PFSK-1 (cell line): Measurements from ENCODE around the gene LRRC32. TPM values are rescaled to one million over a fixed set of nuclear protein-coding genes. Genes with fewer than 3 reads are reported as not detected.

ENCODE experiments used
- FOXP2 ChIP-seq: optimal IDR thresholded peaks from 2 replicates; pipeline ENCODE3; 2011; ENCODE audit warnings: borderline replicate concordance, control low read depth, inconsistent platforms; ENCODE audit not compliant: insufficient read depth; ENCODE audit errors: extremely low read length, extremely low read depth
- POLR2AphosphoS5 ChIP-seq: IDR thresholded peaks from 2 replicates; pipeline ENCODE4 v1.6.1; 2012; ENCODE audit warnings: low read depth, mild to moderate bottlenecking, control low read depth, low read length, moderate library complexity
- SIN3A ChIP-seq: IDR thresholded peaks from 2 replicates; pipeline ENCODE4 v1.6.1; 2012; ENCODE audit warnings: mild to moderate bottlenecking, low read length, moderate library complexity, borderline replicate concordance; ENCODE audit not compliant: insufficient read depth
- TAF1 ChIP-seq: IDR thresholded peaks from 2 replicates; pipeline ENCODE4 v1.6.1; 2012; ENCODE audit warnings: low read length, control low read depth, borderline replicate concordance; ENCODE audit not compliant: insufficient read depth
- polyA plus RNA-seq: library from polyadenylated mRNA; unstranded; fragments of >200 nt; gene quantifications from one replicate; pipeline ENCODE4 v1.2.1, GENCODE V29; 2012; ENCODE audit warnings: low read depth, missing spikeins; ENCODE audit not compliant: insufficient read length
- TF ChIP-seq, protein P1 (sequence below), 2 experiments: IDR thresholded peaks; 2 replicates each; pipeline versions ENCODE4 v1.6.1 to v1.8.0; 2011 to 2012; ENCODE audit warnings: low read depth in 2 of 2, low read length in 2 of 2, control low read depth in 1 of 2, inconsistent platforms in 1 of 2, mild to moderate bottlenecking in 1 of 2, moderate library complexity in 1 of 2; ENCODE audit not compliant: insufficient read depth in 1 of 2

The LRRC32 gene, protein sequence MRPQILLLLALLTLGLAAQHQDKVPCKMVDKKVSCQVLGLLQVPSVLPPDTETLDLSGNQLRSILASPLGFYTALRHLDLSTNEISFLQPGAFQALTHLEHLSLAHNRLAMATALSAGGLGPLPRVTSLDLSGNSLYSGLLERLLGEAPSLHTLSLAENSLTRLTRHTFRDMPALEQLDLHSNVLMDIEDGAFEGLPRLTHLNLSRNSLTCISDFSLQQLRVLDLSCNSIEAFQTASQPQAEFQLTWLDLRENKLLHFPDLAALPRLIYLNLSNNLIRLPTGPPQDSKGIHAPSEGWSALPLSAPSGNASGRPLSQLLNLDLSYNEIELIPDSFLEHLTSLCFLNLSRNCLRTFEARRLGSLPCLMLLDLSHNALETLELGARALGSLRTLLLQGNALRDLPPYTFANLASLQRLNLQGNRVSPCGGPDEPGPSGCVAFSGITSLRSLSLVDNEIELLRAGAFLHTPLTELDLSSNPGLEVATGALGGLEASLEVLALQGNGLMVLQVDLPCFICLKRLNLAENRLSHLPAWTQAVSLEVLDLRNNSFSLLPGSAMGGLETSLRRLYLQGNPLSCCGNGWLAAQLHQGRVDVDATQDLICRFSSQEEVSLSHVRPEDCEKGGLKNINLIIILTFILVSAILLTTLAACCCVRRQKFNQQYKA
- polyA plus RNA-seq, result not detected

DNA sequence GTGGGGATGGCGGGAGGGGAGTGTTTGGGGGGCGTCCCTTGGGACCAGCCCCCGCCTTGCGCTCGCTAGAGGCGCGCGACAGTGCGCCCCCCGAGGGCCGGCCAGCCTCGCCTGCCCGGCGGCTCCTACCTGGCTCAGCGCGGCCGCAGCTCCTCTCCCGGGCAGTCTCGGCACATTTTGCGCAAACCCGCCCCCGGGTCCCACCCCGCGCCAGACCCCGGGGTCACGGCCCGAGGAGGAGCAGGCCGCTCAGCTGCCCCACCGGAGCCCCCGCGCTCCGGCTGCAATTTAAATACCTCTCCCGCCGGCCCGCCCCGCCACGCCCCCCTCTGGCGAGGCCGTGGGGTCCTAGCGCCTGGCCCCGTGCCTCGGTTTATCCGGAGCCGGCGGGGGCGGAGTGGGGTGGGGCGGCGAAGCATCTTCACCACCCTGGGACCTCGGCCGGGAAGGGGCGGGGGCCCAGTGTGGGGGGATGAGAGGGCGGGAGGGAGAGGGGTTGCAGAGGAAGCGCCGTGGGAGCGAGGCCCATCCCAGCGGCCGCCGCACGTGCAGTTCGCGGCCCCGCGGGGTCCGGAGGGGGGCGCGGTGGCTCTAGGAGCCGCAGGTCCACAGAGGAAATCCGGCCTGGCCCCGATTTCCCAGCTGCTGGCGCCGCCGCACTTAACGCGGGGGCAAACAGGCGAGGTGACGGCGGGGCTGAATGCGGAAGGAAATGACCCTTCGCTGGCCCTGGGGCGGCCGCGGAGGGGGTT is at the start of gene LRRC32:
Gene LRRC32, minus strand, starts transcription at position 263 of the 752 bp plus-strand sequence. CDS start 4,793 bp downstream, outside the sequence.
- TF ChIP-seq POLR2AphosphoS5 (no peak), TAF1 (no peak), FOXP2 (no peak)

DNA sequence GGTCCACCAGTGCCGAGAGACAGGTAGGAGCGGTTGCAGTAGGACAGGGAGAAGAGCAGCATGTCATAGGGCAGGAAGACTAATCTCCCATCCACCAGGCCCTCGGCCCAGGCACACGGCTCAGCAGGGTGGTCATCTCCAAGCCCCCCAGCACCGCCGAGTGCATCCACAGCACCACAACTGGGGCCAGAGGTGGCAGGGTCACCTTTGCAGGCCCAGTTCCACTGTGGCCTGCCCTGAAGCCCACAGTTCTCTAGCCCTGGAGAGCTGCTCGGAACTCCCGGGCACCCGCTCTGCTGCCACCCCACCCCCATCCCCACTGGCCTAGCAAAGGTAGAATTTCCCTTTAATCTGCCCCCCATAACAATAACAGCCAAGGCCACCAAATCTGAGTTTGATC is 49.1 kb upstream of the LRRC32 start:
- no peak for TF ChIP-seq TAF1
- TF ChIP-seq POLR2AphosphoS5, result no peak
- TF ChIP-seq FOXP2, result no peak
- TF ChIP-seq SIN3A, result no peak
- TF ChIP-seq, protein P1, sequence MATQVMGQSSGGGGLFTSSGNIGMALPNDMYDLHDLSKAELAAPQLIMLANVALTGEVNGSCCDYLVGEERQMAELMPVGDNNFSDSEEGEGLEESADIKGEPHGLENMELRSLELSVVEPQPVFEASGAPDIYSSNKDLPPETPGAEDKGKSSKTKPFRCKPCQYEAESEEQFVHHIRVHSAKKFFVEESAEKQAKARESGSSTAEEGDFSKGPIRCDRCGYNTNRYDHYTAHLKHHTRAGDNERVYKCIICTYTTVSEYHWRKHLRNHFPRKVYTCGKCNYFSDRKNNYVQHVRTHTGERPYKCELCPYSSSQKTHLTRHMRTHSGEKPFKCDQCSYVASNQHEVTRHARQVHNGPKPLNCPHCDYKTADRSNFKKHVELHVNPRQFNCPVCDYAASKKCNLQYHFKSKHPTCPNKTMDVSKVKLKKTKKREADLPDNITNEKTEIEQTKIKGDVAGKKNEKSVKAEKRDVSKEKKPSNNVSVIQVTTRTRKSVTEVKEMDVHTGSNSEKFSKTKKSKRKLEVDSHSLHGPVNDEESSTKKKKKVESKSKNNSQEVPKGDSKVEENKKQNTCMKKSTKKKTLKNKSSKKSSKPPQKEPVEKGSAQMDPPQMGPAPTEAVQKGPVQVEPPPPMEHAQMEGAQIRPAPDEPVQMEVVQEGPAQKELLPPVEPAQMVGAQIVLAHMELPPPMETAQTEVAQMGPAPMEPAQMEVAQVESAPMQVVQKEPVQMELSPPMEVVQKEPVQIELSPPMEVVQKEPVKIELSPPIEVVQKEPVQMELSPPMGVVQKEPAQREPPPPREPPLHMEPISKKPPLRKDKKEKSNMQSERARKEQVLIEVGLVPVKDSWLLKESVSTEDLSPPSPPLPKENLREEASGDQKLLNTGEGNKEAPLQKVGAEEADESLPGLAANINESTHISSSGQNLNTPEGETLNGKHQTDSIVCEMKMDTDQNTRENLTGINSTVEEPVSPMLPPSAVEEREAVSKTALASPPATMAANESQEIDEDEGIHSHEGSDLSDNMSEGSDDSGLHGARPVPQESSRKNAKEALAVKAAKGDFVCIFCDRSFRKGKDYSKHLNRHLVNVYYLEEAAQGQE (IDR thresholded peaks at IDR 0.05; ENCODE audit: insufficient read depth in 1 of 2, low read depth in 2 of 2, low read length in 2 of 2), result no peak

DNA sequence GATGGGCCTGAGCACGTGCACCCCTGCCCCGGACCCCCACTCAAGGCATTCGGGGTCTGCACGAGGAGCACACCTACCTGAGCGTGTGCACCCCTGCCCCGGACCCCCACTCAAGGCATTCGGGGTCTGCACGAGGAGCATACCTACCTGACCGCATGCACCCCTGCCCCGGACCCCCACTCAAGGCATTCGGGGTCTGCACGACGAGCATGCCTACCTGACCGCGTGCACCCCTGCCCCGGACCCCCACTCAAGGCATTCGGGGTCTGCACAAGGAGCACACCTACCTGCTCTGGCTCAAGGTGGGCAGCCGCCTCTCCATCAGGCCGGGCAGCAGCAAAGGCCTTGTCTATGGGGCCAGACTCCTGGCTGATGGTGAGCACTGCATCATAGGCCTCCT is 48.7 kb upstream of the LRRC32 start:
- TF ChIP-seq TAF1, result no peak

DNA sequence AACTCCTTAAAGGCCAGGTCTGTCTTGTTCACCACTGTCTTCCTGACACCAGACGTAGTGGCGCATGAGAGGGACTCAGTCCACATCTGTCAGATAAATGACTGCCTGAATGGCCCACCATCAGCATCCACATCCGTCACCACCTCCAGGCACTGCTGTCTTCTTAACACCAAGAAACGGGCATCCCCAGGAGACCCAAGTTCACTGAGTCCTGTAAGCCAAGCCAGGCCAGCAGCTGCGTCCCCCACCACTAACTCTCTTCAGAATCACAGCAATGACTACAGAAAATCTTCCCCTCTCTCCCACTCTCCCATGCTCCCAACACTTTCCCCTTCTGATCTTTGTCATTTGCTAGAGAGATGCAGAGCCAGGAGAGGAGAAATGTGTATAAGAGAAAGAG is 47.3 kb upstream of the LRRC32 start:
- TF ChIP-seq FOXP2 (no peak), POLR2AphosphoS5 (no peak), TAF1 (no peak), SIN3A (no peak)
- TF ChIP-seq, protein P1 (IDR thresholded peaks at IDR 0.05; ENCODE audit: insufficient read depth in 1 of 2, low read depth in 2 of 2, low read length in 2 of 2), result no peak

DNA sequence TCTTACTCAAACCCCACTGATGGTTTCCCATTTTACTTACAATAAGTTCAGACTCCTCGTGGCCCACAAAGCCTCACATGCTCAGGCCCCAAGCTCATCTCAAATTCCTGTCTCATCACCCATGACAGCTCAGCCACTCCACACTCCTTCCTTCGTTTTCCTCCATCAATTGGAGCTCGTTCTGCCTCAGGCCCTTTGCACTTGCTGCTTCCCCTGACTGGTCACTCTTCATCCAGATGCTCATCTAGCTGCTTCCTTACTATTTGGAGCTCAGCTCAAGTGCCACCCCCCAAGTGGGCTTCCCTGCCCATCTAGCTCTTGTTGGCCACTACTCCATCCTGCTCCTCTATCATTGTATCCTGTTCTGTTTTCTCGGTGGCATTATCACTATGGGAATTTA is 46.8 kb upstream of the LRRC32 start:
- TF ChIP-seq TAF1 (no peak), SIN3A (no peak), FOXP2 (no peak), POLR2AphosphoS5 (no peak)
- TF ChIP-seq, protein P1 (IDR thresholded peaks at IDR 0.05; ENCODE audit: insufficient read depth in 1 of 2, low read depth in 2 of 2, low read length in 2 of 2), result no peak

DNA sequence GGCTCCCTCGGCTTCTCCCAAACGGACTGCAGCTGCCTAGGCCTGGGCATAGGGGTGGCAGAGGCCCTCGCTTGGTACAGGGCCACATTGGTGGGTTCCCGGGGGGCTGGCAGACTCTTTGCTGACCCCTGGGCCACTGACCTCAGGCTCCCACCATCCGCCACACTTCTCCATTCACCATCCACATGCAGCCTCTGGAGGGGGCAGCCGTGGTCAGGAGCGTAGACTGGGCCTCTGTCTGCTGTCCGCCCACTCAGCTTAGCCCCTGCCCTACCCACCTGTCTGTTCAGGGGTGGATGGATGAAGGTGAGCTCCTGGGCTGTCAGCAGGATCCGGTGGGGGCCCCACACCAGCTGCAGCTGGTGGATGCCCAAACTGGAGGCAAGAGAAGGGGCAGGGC is 45.7 kb upstream of the LRRC32 start:
- TF ChIP-seq FOXP2 (no peak), SIN3A (no peak), POLR2AphosphoS5 (no peak), TAF1 (no peak)
- TF ChIP-seq, protein P1 (IDR thresholded peaks at IDR 0.05; ENCODE audit: insufficient read depth in 1 of 2, low read depth in 2 of 2, low read length in 2 of 2), result no peak
